HG03175 (cell line): ENCODE measurements around the gene ETFBKMT.
"Not testable (repeated sequence)": the region's sequence is repeated elsewhere in the genome, so short reads cannot be mapped to it uniquely, and the experiment has no call there.

Source experiments
- ATAC-seq: cut with Tn5 transposase; IDR thresholded peaks from one replicate; pipeline ENCODE4 v1.9.1; 2021; ENCODE audit warnings: mild to moderate bottlenecking, moderate library complexity; ENCODE audit not compliant: unreplicated experiment

The ETFBKMT gene

GRCh38 chr12:31716998-31717397 lies 57.5 kb downstream of the ETFBKMT start:
- ATAC-seq, result not testable (repeated sequence)

- not testable (repeated sequence) for ATAC-seq
Observed at GRCh38 chr12:31718542-31719198, 59.2 kb downstream of the ETFBKMT start.

DNA sequence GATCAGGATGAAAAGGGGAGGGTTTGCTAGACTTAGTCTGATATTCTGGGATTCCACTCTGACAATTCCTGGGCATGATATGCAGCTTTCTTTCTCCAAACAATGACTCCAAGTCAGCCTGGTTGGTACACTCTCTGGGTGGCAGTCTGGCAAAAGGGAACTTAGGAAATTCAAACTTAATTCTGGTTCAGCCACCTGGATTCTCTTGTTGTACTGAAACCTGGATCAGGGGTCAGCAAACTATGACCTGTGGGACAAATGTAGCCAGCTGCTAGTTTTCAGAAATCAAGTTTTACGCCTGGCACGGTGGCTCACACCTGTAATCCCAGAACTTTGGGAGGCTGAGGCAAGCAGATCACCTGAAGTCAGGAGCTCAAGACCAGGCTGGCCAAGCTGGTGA lies 63.1 kb downstream of the ETFBKMT start:
- ATAC-seq, result peak; percentile 5
